HG02610 (cell line): Measurements from ENCODE around the gene KCNK17.
"Not testable (repeated sequence)": the region's sequence is repeated elsewhere in the genome, so short reads cannot be mapped to it uniquely, and the experiment has no call there.

Source experiments
- ATAC-seq: cut with Tn5 transposase; IDR thresholded peaks from one replicate; pipeline ENCODE4 v1.9.1; 2021; ENCODE audit warnings: mild to moderate bottlenecking, moderate library complexity; ENCODE audit not compliant: unreplicated experiment

KCNK17 gene

DNA sequence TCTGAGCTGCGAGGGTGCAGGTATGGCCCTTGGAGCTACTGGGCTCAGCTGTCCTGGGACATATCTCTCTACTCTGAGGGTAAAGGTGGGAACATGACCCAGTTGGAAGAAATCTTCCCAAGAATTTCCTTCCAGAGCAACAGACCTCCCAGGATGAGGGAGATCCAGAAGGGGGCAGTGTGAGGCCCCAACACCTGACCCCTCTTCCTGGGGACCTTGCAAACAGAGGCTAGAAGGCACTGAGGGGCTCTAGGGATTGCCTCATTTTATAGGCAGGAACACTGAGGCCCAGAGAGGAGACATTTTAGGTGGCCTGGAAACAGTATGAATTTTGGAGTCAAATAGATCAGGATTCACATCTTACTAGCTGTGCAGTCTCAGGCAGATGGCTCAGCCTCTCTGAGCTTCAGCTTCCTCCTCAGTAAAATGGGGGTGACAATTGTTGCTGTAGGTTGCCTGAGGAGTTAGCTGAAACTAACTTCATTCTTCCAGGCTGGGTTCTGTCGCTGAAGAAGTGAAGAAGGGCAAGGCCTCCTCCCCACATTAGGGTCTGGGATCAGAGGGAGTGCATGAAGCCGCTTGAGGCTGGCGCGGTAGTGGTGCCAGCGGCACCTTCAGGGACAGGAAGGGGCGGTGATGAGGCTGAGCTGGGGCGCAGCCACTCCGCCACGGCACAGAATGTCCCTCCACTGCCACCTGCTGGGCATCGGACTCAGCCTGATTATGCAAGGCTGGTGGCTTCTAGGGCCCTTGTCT, 11.4 kb downstream of the KCNK17 start:
- ATAC-seq: peak; percentile 80

- no peak for ATAC-seq
Measured at GRCh38 chr6:39302011-39302410, 12.2 kb downstream of the KCNK17 start.

GRCh38 chr6:39301606-39302005, 12.6 kb downstream of the KCNK17 start:
- no peak for ATAC-seq

DNA sequence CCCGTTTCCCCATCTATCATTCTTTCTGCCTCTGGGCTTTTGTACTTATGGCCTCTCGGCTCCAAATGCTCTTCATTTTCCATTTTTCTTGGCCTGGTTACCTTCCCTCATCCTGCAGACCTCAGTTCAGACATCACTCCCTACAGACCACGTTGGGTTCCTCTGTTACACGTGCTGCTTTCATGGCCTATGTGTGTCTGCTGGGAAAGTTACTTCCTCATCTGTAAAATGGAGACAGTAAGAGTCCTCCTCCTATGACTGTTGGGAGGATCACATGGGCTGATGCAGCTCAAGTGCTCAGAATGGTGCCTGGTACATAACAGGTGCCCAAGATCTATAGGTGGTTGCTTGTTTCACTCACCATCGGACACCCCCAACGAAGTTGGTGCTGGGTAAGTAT, 13.5 kb downstream of the KCNK17 start:
- no peak for ATAC-seq

GRCh38 chr6:39298061-39298460, 16.2 kb downstream of the KCNK17 start:
- ATAC-seq: no peak

- ATAC-seq: no peak
Measured at GRCh38 chr6:39296745-39297640, 17.2 kb downstream of the KCNK17 start.

DNA sequence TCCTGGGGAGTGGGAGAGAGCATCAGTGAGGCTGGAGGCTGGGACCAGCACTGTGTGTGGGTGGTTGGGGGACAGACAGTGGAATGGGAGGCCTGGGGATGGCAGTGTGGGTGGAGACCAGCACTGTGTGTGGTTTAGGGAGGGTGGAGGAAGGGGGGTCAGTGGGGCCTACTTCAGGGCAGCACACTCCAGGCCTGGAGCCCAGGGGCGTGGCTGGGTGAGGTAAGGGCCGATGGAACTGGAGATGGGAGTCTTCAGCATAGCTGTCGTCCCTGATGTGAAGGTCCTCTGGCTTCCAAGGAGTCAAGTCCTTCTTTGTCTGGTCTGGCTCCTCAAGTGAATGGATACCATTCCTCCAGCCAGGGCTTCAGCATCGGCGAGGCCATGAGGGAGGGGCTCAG, 18.6 kb downstream of the KCNK17 start:
- no peak for ATAC-seq

DNA sequence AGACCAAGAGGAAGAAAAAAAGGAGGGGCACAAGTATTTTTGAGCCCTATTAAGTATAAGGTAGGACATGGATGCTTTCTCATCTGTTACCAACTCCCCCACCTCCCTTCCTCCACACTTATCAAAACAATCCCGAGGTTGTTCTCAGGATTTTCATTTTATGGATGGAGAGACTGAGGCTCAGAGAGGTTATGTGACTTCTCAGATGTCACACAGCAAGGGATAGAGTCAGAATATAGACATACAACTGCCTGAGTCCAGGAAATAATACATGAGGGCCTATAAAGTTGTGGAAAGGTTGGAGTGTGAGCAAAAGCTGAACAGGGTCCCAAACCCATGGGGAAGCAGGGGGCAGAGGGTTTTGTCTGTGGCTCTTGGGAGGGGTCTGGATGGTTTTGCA, 19.3 kb downstream of the KCNK17 start:
- ATAC-seq: no peak

- no peak for ATAC-seq
Measured at GRCh38 chr6:39294133-39294532, 20.1 kb downstream of the KCNK17 start.

- ATAC-seq: no peak
Measured at GRCh38 chr6:39292637-39293036, 21.6 kb downstream of the KCNK17 start.

DNA sequence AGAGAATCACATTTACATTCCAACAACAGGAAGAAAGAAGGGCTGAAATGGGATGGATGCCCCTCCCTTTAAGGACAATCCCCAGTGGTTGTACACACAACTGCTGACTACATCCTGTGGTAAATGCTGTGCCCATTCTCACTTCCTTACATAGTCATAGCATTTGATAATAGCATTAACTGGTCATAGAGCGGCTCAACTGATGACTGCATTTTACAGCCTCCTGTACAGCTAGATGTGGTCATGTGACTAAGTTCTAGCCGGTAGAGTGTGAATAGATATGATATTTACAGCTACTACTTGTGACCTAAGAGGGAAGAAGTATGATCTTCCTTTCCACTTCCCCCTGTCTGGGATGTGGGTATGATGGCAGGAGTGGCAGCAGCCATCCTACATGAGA, 24.7 kb downstream of the KCNK17 start:
- ATAC-seq: no peak

GRCh38 chr6:39287601-39288000, 26.6 kb downstream of the KCNK17 start:
- ATAC-seq: no peak

DNA sequence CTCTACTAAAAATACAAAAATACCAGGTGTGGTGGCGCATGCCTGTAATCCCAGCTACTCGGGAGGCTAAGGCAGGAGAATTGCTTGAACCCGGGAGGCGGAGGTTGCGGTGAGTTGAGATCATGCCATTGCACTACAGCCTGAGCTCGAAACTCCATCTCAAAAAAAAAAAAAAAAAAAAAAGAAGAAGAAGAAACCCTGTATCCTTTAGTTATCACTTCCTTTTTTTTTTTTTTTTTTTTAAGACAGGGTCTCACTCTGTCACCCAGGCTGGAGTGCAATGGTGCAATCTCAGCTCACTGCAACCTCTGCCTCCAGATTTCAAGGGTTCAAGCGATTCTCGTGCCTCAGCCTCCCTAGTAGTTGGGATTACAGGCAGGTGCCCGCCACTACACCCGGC, 27.6 kb downstream of the KCNK17 start:
- ATAC-seq: not testable (repeated sequence)

- ATAC-seq: no peak
Measured at GRCh38 chr6:39282774-39283173, 31.4 kb downstream of the KCNK17 start.

DNA sequence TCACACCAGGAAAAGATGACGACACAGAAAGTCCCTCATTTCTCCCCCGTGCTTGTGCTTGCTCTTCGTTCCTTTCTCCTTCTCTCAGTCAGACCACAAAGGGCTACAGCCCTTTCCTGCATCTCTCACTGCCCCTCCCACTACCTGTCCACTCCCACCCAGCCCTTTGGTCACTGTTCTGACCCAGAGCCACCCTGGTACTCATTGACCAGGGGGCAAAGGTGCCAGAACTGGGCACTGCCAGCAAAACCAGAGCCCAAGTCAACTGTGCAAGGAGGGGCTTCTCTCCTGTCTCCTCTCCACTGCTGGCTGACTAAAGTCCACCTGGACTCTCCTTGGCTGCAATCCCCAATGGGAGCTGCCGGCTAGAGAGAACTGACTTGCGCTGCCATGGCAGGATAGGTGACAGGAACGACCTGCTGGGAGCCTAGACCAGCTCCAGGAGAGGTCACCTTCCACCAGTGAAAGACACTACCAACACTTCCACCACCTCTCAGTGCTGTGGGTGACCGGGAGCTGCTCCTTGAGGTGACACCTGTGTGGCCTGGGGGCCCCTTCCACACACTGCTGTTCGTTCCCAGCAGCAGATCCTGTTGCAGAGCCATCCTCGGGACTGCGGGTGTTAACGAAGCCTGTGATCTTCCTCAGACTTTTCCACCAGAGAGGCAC, 32.8 kb downstream of the KCNK17 start:
- ATAC-seq: no peak

DNA sequence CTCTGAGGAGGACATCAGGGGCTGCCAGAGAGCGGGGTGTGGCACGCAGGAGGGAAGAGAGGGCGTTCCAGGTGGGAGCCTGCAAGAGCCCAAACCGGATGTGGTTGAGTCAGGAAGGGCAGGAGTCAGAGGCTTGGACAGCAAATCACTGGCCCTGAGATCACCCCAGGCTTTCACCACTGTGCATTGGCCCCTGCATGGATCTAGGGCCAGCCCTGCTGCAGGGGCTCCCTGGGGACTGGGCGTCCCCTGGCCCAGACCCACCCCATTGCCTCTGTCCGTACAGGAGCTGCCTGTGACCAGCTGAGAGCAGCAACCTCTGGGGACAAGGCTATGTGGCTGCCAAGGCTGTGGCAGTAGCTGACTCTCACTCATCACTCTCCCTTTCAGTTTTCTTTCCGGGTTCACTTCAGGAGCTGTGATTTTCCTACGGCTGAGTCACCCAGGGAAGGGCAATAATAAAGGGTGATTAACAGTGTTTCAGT, 33.9 kb downstream of the KCNK17 start:
- no peak for ATAC-seq

DNA sequence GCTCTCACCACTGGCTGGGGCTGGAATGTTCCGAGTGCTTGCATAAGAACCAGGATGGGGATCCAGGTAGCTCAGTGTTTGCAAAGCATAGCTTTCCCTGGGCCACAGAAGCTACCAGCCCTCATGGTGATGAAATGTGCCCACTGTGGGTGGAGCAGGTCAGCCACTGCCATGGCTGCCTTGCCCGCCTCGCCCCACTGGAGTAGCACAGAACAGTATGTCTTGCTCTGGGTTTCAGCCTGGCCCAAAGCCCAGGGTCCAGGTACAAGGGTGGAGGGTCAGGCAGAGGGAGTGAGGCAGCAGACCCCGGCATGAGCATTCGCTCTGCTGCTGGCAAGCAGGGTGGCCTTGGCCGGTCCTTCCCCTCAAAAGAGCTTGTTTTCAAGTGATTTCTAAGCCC, 34.7 kb downstream of the KCNK17 start:
- no peak for ATAC-seq

DNA sequence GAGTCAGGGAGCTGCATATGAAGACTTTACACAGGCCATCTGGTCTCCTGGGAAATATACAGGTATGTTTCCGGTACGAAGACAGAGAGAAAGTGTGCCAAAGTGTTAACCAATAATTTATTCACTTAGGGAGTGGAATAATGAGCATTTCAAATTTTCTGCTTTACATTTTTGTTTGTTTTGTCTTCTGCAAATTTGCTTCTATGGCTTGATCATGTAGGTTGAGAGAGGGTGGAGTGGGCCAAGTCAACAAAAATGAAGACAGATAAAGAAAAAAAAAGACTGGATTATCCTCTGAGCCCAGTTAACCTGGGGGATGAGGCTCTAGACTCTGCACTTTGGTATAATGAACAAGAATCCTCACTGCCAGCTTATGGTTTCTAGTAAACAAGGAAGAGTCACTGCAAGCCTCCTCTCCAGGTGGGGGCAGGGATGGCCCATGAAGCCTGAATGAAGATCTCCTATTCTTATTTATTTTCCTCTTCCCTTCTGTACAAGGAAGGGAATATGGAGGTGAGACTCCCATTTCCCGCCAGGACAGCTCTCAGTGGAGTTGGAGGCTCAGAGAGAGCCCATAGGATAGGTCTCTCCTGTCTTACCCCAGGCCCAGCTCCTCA, 37.7 kb downstream of the KCNK17 start:
- ATAC-seq: no peak

DNA sequence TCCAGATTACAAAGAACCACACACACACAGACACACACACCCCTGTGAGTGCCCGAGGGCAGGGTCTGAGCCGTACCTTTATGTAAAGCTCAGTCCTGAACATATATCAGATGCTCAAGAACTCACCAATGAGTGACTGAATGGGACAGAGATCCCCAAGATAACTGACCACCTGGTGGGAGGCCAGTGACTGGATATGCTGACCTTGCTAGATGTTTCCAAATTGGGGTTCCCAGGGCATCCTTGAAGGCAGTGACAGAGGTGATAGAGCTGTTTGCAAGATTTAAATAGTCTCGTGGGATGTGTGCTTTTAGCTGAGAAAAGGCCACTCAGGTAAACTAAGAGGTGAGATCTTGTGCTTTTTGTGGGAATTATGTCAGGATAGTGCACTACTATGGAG, 39.3 kb downstream of the KCNK17 start:
- ATAC-seq: no peak

DNA sequence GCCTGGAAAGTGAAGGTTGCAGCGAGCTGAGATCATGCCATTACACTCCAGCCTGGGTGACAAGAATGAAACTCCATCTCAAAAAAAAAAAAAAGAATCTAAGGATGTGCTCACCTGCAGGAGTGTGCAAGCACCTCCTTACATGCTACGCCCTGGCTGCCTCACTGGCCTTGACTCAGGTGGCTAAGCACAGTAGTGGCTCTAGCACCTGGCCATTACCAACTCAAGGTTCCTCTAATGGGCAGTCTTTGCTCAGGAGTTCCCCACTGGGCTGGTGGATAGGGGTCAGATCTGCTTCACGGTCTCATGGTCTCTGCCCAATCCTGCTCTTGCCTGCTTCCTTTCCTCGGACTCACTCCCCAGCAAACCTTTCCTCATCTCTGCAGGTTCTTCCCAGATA, 39.7 kb downstream of the KCNK17 start:
- no peak for ATAC-seq

GRCh38 chr6:39273406-39273821, 40.8 kb downstream of the KCNK17 start:
- no peak for ATAC-seq
